Endometrium (tissue), 2 donors: ENCODE measurements around the gene LRRC4B.
"Not testable (repeated sequence)": the region's sequence is repeated elsewhere in the genome, so short reads cannot be mapped to it uniquely, and the experiment has no call there.

ENCODE experiments used
- FAIRE-seq: peaks from 2 replicates; lab custom pipeline; 2012; peaks lifted over from hg19 to GRCh38; lab: Jason Lieb, UNC
- donor health status: control.
- donor health status: control.

The LRRC4B gene

DNA sequence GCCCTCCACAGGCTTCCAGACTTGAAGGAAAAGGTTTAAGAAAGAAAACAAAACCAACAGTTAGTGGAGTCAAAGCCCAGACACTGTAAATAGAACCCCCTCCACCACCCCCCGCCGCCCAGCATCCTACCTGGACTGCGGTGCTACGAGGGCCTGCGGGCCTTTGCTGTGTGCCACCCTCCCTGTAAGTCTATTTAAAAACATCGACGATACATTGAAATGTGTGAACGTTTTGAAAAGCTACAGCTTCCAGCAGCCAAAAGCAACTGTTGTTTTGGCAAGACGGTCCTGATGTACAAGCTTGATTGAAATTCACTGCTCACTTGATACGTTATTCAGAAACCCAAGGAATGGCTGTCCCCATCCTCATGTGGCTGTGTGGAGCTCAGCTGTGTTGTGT is 85.3 kb downstream of the LRRC4B start:
- FAIRE-seq, result no peak

DNA sequence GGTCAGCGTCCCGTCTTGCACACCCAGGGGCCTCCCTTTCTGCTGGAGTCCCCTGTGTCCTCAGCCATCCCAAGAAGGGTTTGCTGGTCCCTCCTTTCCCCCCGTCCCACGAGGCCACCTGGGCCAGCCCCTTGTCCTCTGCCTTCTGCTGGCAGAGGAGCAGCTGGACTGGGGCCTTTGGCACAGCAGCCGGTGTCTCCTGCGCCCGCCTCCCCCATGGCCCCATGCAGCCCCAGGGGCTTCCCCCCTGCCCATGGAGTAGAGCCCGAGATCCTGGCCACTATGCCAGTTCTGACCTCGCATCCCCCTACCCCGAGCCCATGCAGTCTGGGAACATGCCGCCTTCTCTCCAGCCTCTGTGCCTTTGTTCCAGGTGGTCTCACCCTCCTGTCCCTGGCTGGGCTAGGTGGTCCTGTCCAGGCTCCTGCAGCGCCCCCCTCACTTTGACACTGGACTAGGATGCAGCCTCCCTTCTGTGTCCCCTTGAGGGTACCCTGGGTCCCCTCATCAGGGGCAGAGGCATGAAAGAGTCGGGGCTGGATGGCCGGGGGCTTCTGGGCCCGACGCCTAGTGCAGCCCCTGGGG is 85.9 kb downstream of the LRRC4B start:
- no peak for FAIRE-seq

DNA sequence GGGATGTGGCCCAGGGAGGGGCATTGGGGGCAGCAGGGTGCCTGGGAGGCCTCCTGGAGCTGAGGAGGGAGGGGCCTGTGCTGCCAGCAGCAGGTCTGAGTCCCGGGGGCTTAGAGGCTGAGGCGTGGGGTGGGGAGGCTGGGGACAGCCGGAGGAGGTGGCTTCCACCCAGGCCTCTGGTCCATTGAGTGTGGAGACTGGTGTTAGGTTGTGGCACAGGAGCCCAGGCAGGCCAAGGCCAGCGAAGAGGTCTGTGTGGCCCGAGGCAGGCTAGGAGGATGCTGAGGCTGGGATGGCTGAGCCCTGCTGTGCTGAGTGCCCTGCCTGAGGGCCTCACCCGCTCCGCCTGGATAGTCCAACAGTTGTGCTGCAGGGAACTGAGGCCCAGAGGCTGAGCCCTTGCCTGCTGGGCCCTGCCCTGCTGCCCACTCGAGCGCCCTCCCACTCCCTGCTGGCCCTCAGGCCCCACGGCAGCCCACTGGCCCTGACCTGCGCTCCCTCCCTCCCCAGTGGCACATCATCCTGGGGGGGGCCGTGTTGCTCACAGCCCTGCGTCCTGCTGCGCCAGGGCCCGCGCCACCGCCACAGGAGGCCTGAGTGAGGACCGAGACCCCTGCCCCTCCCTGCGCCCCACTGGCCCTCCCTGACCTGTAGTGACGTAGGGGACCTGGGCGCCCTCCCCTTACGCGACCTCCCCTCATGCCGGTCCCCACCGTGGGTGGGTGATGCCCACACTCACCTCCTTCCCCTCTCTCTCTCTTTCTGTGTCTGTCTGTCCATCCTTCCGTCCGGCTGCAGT is 86.7 kb downstream of the LRRC4B start:
- no peak for FAIRE-seq

DNA sequence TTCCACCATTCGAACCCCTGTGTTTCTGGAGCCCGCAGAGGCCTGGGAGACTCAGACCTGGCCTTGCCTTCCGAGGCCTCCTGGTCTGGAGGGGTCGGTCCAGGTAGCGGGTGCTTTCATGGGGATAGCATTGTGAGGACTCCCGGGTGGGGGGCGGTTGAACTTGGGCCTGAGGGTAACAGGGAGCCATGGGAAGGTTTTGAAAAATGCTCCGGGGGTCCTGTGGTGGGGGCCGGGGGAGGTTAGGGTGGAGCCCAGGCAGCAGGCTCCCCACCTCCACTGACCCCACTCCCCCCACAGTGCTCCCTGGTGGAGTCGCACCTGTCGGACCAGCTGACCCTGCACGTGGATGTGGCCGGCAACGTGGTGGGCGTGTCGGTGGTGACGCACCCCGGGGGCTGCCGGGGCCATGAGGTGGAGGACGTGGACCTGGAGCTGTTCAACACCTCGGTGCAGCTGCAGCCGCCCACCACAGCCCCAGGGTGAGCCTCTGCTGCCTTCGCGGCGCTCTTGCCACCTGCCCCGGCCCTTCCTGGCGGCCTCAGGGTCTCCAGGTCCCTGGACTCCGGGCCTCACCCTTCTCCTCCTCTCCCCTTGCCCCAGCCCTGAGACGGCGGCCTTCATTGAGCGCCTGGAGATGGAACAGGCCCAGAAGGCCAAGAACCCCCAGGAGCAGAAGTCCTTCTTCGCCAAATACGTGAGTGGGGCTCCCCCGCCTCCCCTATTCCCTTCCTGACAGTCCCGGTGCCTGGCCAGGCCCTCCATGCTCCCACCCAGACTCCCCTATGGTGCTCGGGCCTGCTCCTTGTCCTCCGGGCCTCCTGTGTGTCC is 87.7 kb downstream of the LRRC4B start:
- no peak for FAIRE-seq

DNA sequence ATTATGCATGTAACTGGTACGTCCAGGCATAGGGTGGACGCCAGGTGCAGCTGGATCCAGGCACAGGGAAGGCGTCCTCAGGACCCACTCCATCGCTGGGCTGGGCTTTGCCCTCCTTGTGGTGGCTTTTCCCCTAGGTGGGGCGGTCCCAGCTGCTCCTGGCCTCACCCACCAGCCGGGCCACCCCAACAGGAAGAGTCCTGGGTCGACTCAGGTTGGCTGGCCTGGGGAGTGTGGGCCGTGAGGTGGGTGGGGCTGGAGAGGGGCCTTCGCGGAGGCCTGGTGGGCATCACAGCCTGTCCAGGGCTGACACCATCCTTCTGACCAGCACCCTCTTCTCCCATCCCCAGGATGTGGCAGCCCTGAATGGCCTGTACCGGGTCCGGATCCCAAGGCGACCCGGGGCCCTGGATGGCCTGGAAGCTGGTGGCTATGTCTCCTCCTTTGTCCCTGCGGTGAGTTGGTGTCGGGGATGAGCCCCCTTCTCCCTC is 88.4 kb downstream of the LRRC4B start:
- FAIRE-seq, result no peak

DNA sequence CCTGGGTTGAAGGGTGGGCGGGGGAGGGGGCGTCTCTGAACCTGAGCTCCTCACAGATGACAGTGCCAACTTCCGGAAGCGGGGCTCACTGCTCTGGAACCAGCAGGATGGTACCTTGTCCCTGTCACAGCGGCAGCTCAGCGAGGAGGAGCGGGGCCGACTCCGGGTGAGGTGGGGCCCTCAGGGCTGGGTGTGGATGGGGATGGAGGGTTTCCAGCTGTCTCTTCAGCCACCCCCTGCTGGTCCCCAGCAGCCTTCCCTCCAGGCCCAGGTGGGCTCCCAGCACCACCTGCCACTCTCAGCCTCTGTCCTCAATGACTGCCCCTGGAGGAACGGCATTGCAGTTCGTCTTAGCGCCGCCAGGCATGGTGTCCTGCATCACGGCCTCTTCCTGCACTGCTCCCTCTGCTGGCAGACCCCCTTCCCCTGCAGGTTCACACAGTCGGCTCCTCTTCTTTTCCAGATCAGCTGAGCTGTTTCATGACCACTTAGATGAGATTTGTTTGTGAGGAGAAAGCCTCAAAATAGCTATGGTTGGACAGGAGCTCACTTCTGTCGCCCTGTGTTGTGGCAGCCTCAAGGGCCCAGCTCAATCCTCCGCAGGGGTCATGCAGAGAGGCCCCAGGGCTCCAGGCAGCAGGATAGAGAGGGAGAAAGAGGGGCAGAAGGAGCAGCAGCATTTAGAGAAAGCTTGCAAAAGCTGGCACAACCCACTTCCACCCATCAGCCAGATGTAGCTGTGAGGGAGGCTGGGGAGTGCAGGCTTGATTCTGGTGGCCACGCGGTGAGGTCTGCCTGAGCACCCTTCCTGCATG is 89.1 kb downstream of the LRRC4B start:
- FAIRE-seq, result no peak

DNA sequence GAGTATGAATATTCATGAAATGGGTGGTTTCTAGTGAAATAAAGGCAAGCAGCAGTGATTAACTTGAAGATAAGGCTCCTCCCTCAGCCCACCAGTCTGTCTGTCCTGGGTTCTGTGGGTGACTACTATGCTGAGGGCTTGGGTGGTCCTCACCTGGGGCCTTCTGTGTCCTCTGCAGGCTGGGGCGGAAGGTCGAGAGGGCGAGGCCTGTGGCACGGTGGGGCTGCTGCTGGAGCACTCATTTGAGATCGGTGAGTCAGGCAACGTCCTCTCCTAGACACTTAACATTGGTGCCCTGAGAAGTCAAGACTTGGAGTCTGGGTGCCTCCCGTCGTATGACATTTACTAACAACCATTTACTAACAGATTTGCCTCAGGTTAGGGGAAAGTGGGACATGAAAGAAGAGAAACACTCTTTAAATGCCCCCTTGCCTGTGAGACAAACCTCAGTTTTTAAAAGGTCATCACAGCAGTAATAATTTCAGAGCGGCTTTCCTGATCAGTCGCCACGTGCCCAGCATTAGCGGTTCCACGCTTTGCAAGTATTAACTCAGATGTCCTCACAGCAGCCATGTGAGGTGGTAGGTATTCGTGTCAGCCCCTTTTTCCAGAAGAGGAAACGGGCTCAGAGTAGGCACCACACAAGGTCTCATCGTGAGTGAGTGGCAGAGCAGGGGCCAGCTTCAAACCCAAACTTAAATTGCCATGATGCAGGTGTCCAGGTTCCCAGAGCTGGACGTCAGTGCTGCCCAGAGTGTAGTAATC is 90.3 kb downstream of the LRRC4B start:
- no peak for FAIRE-seq

DNA sequence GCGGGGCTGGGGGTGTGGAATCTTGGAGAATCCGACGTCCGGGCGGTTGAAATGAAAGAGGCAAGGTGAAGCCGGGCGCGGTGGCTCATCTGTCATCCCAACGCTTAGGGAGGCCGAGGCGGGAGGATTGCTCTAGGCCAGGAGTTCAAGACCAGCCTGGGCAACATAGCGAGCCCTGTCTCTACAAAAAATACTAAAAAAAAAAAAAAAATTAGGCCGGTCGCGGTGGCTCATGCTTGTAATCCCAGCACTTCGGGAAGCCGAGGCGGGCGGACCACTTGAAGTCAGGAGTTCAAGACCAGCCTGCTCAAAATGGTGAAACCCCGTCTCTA is 91.4 kb downstream of the LRRC4B start:
- no peak for FAIRE-seq

DNA sequence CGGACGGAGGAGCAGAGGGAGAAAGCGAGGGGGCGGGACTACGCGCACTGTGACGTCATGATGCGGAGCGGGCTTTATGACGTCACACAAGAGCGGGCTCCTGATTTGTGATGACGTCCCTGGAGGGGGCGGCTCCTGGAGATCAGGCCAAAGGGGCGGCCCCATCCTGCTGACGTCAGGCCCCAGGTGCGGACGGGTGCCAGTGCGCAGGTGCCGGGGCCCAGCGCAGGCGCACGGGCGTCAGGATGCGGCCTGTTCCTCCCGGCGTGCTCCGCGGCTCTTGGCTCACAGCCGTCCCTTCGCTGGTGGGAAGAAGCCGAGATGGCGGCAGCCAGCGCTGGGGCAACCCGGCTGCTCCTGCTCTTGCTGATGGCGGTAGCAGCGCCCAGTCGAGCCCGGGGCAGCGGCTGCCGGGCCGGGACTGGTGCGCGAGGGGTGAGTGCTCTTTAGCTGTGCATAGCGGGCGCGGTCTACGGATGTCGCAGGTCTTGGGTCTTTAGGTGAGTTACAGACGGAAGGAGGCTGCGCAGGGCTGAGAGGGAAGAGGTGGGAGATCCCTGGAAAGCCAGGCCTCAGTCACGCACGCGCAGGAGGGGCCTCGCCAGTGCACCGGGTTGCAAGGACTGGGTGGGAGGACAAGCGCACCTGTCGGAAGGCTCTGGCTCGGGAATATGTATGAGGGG is 91.9 kb downstream of the LRRC4B start, which contains the start of the genes EMC10 and GARIN5A:
Gene EMC10 (plus strand): TSS at position 284 of the 683 bp plus-strand sequence. CDS start 38 bp downstream, at position 322.
Gene GARIN5A (minus strand): TSS at position 625 of the 683 bp plus-strand sequence. CDS start 460 bp downstream, at position 165.
- FAIRE-seq, result no peak

DNA sequence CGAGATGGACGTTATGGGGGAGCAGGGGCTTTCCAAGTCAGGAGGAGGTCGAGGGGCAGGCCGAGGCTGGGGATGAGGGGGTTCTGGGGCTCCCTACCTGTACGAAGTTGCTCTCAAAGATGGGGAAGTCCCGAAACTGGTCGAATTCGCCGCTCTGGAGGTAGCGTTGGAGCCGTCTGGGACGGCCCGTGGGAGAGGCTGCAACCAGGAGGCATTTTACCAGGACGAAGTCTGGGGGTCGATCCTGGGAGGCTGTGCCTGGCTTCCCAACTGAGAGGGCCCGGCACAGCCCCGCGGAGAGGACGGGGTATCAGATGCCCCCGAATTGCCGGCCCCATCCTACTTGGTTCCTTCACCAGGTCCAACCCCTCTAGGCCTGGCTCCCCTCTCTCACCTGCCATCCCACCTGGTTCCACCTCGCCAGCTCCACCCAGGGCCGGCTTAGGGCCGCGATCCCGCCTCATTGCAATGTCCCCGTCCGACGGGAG is 92.5 kb downstream of the LRRC4B start:
- no peak for FAIRE-seq

DNA sequence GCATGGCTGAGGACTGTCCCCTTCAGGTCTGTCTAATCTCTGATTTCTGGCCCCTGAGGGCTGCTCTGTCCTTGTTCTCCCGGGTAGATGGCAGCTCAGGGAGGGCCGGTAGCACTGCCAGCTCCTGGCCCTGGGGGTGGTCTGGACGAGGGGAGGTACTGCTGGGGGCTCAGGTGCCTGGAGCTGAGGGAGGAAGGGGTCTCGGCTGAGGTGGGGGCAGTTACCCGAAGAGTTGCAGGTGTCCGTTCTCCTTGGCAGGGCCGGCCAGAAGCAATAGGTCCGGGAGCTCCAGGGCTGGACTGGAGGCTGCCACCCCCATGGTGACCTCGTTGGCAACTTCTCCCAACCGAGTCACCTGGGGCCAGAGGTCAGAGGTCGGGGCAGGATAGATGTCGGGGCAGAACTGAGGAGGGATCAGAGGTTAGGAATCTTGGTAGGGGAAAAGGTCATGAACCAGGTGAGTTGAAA is 93.1 kb downstream of the LRRC4B start:
- FAIRE-seq, result no peak

DNA sequence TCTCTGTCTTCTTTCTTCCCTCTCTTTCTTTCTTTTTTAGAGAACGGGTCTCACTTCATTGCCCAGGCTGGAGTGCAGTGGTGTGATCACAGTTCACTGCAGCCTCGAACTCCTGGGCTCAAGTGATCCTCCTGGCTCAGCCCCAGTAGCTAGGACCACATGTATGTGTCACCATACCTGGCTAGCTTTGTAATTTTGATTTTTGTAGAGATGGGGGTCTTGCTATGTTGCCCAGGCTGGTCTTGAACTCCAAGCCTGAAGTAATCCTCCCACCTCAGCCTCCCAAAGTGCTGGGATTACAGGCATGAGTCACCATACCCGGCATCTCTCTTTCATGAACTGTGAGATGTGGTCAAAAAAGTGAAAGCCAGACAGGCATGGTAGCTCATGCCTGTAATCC is 94.9 kb downstream of the LRRC4B start:
- FAIRE-seq, result not testable (repeated sequence)

DNA sequence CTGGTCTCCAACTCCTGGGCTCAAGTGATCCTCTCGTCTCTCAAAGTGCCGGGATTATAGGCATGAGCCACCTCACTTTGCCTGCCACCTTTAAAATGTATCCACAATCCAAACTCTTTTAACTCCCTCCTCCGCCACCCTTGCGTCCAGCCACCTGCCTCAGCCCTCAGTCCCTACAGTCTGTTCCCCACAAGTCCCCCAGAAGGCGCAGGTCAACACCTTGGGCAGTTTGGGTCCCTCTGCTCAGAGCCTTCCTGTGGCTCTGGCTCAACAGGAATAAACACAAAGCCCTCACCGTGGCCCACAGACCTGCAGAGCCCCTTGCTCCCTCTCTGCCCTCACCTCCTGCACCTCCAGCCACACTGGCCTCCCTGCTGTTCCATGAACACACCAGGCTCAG is 99.4 kb downstream of the LRRC4B start:
- FAIRE-seq, result no peak

DNA sequence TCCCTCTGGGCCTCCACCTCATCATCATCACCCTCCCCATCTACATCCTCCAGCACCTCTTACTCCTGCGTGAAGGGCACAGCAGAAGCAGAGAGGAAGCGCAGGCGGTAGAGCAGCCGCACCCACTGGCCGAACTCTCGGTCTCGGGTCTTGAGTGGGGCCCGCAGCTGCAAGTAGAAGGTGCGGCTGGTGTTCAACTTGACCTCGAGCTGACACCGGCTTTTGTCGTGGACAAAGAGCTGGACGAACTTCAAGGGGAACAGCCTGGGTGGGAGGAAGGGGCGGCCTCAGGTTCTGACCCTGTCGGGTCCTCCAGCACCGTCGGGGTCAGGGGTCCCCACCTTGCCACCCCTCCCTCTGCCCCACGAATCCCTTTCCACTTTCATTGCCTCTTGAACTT is 100.7 kb downstream of the LRRC4B start:
- no peak for FAIRE-seq
